Type B pancreatic cell (in vitro differentiated cells): ENCODE data around the gene PARD3. TPM values are rescaled to one million over a fixed set of nuclear protein-coding genes. Genes with fewer than 3 reads are reported as not detected.

Source experiments
- DNase-seq: peaks from one replicate; pipeline ENCODE4 v3.0.0; 2021; ENCODE audit warnings: mixed read lengths; ENCODE audit not compliant: unreplicated experiment; ENCODE audit errors: extremely low spot score
- H3K27ac Mint-ChIP-seq: 2 replicates; pipeline ENCODE4 v1.8.0; 2021; ENCODE audit warnings: mild to moderate bottlenecking, mixed read lengths
- H3K27me3 Mint-ChIP-seq: 2 replicates; pipeline ENCODE4 v1.8.0; 2021; ENCODE audit warnings: mixed read lengths
- H3K36me3 Mint-ChIP-seq: 2 replicates; pipeline ENCODE4 v1.8.0; 2021; ENCODE audit warnings: mixed read lengths
- H3K4me1 Mint-ChIP-seq: one replicate; pipeline ENCODE4 v1.8.0; 2021; ENCODE audit warnings: mixed read lengths; ENCODE audit not compliant: unreplicated experiment
- H3K4me3 Mint-ChIP-seq: 2 replicates; pipeline ENCODE4 v1.8.0; 2021; ENCODE audit warnings: mild to moderate bottlenecking, mixed read lengths
- H3K9me3 Mint-ChIP-seq: 2 replicates; pipeline ENCODE4 v1.8.0; 2021; ENCODE audit warnings: mixed read lengths
- CTCF ChIP-seq: fragments of 200-600 bp; sonication (generic); conservative IDR thresholded peaks from 2 replicates; pipeline ENCODE4 v1.5.0; 2021; ENCODE audit warnings: antibody characterized with exemption, mild to moderate bottlenecking
- total RNA-seq: library from RNA; stranded (reverse); gene quantifications from 2 replicates; pipeline ENCODE4 v1.2.1, GENCODE V29; 2021; ENCODE audit warnings: low replicate concordance

Gene PARD3
- total RNA-seq, 1 donor from 2014 or later: 52.3 TPM

DNA sequence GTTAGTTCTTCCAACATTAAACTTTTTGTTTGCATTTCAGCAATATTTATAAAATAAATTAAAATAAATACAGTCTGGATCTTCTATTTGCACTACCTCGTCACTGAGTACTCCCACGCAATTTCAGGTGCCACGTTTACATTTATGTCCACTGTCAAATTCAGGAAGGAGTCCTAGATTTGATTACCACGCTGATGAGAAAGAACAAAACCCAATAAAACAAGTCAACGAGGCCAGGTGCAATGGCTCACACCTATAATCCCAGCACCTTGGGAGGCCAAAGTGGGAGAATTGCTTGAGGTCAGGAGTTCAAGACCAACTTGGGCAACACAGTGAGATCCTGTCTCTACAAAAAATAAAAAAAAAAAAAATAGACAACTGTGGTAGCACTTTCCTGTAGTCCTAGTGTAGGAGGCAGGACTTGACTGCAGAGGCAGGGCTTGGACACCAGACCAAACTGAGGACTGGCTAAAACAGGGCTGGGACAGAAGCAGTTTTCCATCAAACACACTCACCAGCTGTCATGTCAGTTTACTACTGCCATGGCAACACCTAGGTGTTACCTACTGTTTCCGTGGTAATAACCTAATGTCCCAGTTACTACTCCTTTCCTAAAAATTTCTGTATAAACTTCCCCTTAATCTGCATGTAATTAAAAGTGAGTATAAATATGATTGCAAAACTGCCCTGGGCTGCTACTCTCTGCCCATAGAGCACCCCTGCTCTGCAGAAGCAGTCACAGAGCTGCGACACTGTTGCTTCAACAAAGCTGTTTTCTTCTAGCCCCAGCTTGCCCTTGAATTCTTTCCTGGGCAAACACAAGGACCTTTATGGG is 341.7 kb downstream of the PARD3 start:
- Mint-ChIP-seq H3K4me1 (peaks cover 12% of the 10 kb centered on the region), H3K4me3 (no peak overlapping the region), H3K27me3 (no peaks in the 10 kb centered on the region), H3K36me3 (peaks cover 14% of the 10 kb centered on the region), H3K9me3 (no peaks in the 10 kb centered on the region), H3K27ac (no peak overlapping the region)
- DNase-seq: no peak
- no peak for TF ChIP-seq CTCF

DNA sequence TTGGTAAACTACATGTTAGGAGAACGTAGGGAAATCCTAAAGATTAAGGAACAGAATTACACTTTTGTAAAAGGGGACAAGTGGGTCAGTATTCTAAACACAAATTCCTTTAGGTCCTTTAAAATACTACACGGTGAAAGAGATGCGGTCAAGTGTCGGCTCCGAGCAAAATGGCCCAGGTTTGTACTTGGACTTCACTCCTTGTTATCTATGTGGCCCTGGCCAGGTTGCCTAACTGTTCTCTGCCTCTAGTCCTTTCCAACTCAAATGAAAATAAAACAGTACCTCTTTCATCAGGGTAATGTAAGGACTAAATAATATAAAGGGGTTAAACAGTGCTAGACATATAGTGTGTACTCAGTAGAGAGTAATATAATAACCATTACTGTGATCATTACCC is 344.8 kb downstream of the PARD3 start:
- Mint-ChIP-seq H3K4me3 (no peak overlapping the region), H3K27ac (no peak overlapping the region), H3K9me3 (no peaks in the 10 kb centered on the region), H3K4me1 (peaks cover 16% of the 10 kb centered on the region), H3K36me3 (peaks cover 17% of the 10 kb centered on the region), H3K27me3 (no peaks in the 10 kb centered on the region)
- no peak for TF ChIP-seq CTCF
- no peak for DNase-seq

- H3K4me3 Mint-ChIP-seq: no peak overlapping the region
- H3K9me3 Mint-ChIP-seq: no peaks in the 10 kb centered on the region
- no peak overlapping the region for H3K27ac Mint-ChIP-seq
- H3K4me1 Mint-ChIP-seq: peaks cover 12% of the 10 kb centered on the region
- no peaks in the 10 kb centered on the region for H3K27me3 Mint-ChIP-seq
- DNase-seq: no peak
- TF ChIP-seq CTCF: no peak
- H3K36me3 Mint-ChIP-seq: peaks cover 17% of the 10 kb centered on the region
Measured at GRCh38 chr10:34469446-34469845, 345.6 kb downstream of the PARD3 start.

DNA sequence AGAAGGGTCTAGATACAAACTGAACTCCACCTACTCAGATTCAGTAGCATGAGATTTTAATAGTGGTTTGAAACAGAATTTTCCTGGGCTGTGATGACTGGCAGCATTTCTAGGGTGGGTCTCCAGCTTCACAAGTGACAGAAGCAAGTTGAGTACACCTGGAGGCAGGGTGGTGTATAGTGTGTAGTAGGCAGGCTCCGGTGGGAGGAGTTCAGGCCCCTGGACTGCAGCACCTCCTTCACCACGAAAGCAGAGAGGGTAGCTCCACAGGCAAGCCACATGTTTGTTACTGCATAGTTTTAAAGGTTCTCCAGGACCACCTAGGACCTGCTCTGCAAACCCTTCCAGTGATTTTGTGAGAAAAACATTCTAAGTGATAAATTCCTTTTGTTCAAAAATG is 347.2 kb downstream of the PARD3 start:
- TF ChIP-seq CTCF: no peak
- Mint-ChIP-seq H3K27ac (no peak overlapping the region), H3K4me3 (no peak overlapping the region), H3K4me1 (peaks cover 8% of the 10 kb centered on the region), H3K36me3 (peaks cover 17% of the 10 kb centered on the region), H3K9me3 (no peaks in the 10 kb centered on the region), H3K27me3 (no peaks in the 10 kb centered on the region)
- no peak for DNase-seq

DNA sequence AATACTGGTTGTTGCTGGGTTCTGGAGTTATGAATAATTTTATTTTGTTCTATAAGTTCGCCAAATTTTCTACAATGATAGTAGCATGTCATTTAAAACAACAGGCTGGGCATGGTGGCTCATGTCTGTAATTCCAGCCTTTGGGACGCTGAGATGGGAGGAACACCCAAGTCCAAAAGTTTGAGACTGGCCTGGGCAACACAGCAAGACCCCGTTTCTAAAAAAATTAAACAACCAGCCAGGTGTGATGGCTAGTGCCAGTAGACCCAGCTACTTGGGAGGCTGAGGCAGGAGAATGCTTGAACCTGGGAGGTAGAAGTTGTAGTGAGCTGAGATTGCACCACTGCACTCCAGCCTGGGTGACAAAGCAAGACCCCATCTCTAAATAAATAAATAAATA is 347.7 kb downstream of the PARD3 start:
- H3K27ac Mint-ChIP-seq: no peak overlapping the region
- no peak for DNase-seq
- H3K27me3 Mint-ChIP-seq: no peaks in the 10 kb centered on the region
- H3K4me1 Mint-ChIP-seq: peaks cover 8% of the 10 kb centered on the region
- no peak for TF ChIP-seq CTCF
- peaks cover 17% of the 10 kb centered on the region for H3K36me3 Mint-ChIP-seq
- H3K4me3 Mint-ChIP-seq: no peak overlapping the region
- H3K9me3 Mint-ChIP-seq: no peaks in the 10 kb centered on the region
